H1 (cell line): ENCODE data around the gene CFAP298. TPM values are rescaled to one million over a fixed set of nuclear protein-coding genes. Genes with fewer than 3 reads are reported as not detected.

Experiments
- CTCF ChIA-PET: fragments of 300-600 bp; sonication (Branson Sonifier 250); formaldehyde crosslinking; loops from one replicate; lab custom pipeline; 2021; ENCODE audit not compliant: partially characterized antibody; lab: Charles Lee
- POLR2A ChIA-PET: fragments of 300-600 bp; sonication (Branson Sonifier 250); formaldehyde crosslinking; loops from one replicate; lab custom pipeline; 2021; ENCODE audit warnings: inconsistent platforms; ENCODE audit not compliant: partially characterized antibody; lab: Charles Lee
- DNase-seq, 2 experiments: peaks; one replicate each; pipeline versions ENCODE4 v3.0.0 to v3.0.0-alpha.2; 2010 to 2022; ENCODE audit warnings: low spot score in 2 of 2, low read depth in 1 of 2, mixed read lengths in 1 of 2
- FAIRE-seq: peaks from 2 replicates; lab custom pipeline; 2011; peaks lifted over from hg19 to GRCh38; lab: Jason Lieb, UNC
- H2AFZ ChIP-seq: 2 replicates; pipeline ENCODE4 v1.8.1; 2012; ENCODE audit warnings: low read length, inconsistent platforms
- H2AK5ac ChIP-seq: 2 replicates; pipeline ENCODE4 v1.6.1; 2013; ENCODE audit warnings: low read depth, low read length
- H2BK120ac ChIP-seq: replicated peaks from 2 replicates; pipeline ENCODE3; 2013; ENCODE audit warnings: low read depth, low read length, inconsistent platforms
- H2BK12ac ChIP-seq: 2 replicates; pipeline ENCODE4 v1.6.1; 2013; ENCODE audit warnings: low read depth, low read length
- H2BK15ac ChIP-seq: 2 replicates; pipeline ENCODE4 v1.6.1; 2013; ENCODE audit warnings: low read length
- H2BK20ac ChIP-seq: 2 replicates; pipeline ENCODE4 v1.6.1; 2013; ENCODE audit warnings: low read length
- H2BK5ac ChIP-seq: 2 replicates; pipeline ENCODE4 v1.6.1; 2013; ENCODE audit warnings: low read depth, low read length
- H3K14ac ChIP-seq: 2 replicates; pipeline ENCODE4 v1.6.1; 2013; ENCODE audit warnings: inconsistent platforms; ENCODE audit not compliant: insufficient read length
- H3K18ac ChIP-seq: 2 replicates; pipeline ENCODE4 v1.6.1; 2013; ENCODE audit warnings: low read length; ENCODE audit errors: extremely low read depth
- H3K23ac ChIP-seq: 2 replicates; pipeline ENCODE4 v1.6.1; 2013; ENCODE audit warnings: inconsistent platforms; ENCODE audit not compliant: insufficient read length
- H3K23me2 ChIP-seq: 2 replicates; pipeline ENCODE4 v1.6.1; 2013; ENCODE audit warnings: low read depth, low read length
- H3K27ac ChIP-seq: 2 replicates; pipeline ENCODE4 v1.6.1; 2011; ENCODE audit warnings: low read depth, low read length, inconsistent platforms
- H3K27me3 ChIP-seq, 4 experiments: replicated peaks in 1 of 4; 1 replicate in 1 of 4; 2 replicates in 3 of 4; pipeline versions ENCODE4 v1.6.1 to v1.8.1; 2011 to 2013; ENCODE audit warnings: low read length in 3 of 4, mild to moderate bottlenecking in 3 of 4, inconsistent platforms in 2 of 4, mixed read lengths in 2 of 4, moderate library complexity in 1 of 4; ENCODE audit not compliant: control insufficient read depth in 3 of 4, insufficient read depth in 3 of 4; ENCODE audit errors: extremely low read depth in 1 of 4
- H3K36me3 ChIP-seq, 4 experiments: 2 replicates each; pipeline versions ENCODE4 v1.6.1 to v1.8.1; 2011 to 2013; ENCODE audit warnings: mild to moderate bottlenecking in 4 of 4, low read length in 3 of 4, moderate library complexity in 2 of 4, control low read depth in 1 of 4, inconsistent platforms in 1 of 4; ENCODE audit not compliant: insufficient read depth in 4 of 4, control insufficient read depth in 2 of 4
- H3K4ac ChIP-seq: replicated peaks from 2 replicates; pipeline ENCODE3; 2013; ENCODE audit warnings: low read length, low read depth, mixed read lengths, inconsistent platforms; ENCODE audit not compliant: insufficient read length
- H3K4me1 ChIP-seq, 4 experiments: replicated peaks in 1 of 4; 1 replicate in 1 of 4; 2 replicates in 3 of 4; pipeline versions ENCODE4 v1.6.1 to v1.8.1; 2011 to 2013; ENCODE audit warnings: low read length in 3 of 4, inconsistent platforms in 2 of 4, mixed read lengths in 1 of 4; ENCODE audit not compliant: insufficient read depth in 4 of 4, control insufficient read depth in 3 of 4
- H3K4me2 ChIP-seq, 2 experiments: 2 replicates each; pipeline versions ENCODE4 v1.6.1 to v1.8.1; 2011 to 2013; ENCODE audit warnings: low read depth in 2 of 2, low read length in 2 of 2, control low read depth in 1 of 2, inconsistent platforms in 1 of 2, mild to moderate bottlenecking in 1 of 2; ENCODE audit not compliant: insufficient read depth in 1 of 2
- H3K4me3 ChIP-seq, 4 experiments: fragments of 200-600, 300-600 bp in 1 of 4; sonication (generic), shearing (Covaris generic), sonication (Bioruptor Twin) in 1 of 4; 2 replicates each; pipeline versions ENCODE4 v1.5.1 to v1.8.1; 2011 to 2016; ENCODE audit warnings: low read length in 4 of 4, low read depth in 3 of 4, control low read depth in 2 of 4, inconsistent platforms in 2 of 4, mild to moderate bottlenecking in 2 of 4, mixed read lengths in 1 of 4, moderate library complexity in 1 of 4; ENCODE audit not compliant: insufficient read depth in 2 of 4; ENCODE audit errors: extremely low read depth in 1 of 4
- H3K56ac ChIP-seq: replicated peaks from 2 replicates; pipeline ENCODE3; 2013; ENCODE audit warnings: low read depth, mild to moderate bottlenecking, mixed read lengths, low read length, inconsistent platforms; ENCODE audit not compliant: insufficient read length
- H3K79me1 ChIP-seq: 2 replicates; pipeline ENCODE4 v1.6.1; 2013; ENCODE audit warnings: low read depth, low read length, control low read depth
- H3K79me2 ChIP-seq, 2 experiments: 2 replicates each; pipeline versions ENCODE4 v1.6.1 to v1.8.1; 2012 to 2013; ENCODE audit warnings: low read length in 2 of 2, mild to moderate bottlenecking in 2 of 2, inconsistent platforms in 1 of 2; ENCODE audit not compliant: insufficient read depth in 2 of 2, control insufficient read depth in 1 of 2
- H3K9ac ChIP-seq, 4 experiments: replicated peaks in 1 of 4; 1 replicate in 1 of 4; 2 replicates in 3 of 4; pipeline versions ENCODE4 v1.6.1 to v1.8.1; 2011 to 2013; ENCODE audit warnings: low read depth in 3 of 4, low read length in 3 of 4, control low read depth in 2 of 4, mild to moderate bottlenecking in 2 of 4, moderate library complexity in 2 of 4, inconsistent platforms in 1 of 4; ENCODE audit errors: extremely low read depth in 1 of 4
- H3K9me3 ChIP-seq, 2 experiments: 2 replicates each; pipeline versions ENCODE4 v1.6.1 to v1.8.1; 2012 to 2013; ENCODE audit warnings: mild to moderate bottlenecking in 2 of 2, moderate library complexity in 2 of 2, control low read depth in 1 of 2, inconsistent platforms in 1 of 2, low read depth in 1 of 2, low read length in 1 of 2, mixed read lengths in 1 of 2; ENCODE audit not compliant: insufficient read depth in 2 of 2
- H4K20me1 ChIP-seq, 2 experiments: replicated peaks in 1 of 2; 2 replicates each; pipeline versions ENCODE3 to v1.8.1; 2011 to 2013; ENCODE audit warnings: inconsistent platforms in 2 of 2, low read length in 2 of 2, mild to moderate bottlenecking in 1 of 2; ENCODE audit not compliant: insufficient read depth in 2 of 2, control insufficient read depth in 1 of 2
- H4K5ac ChIP-seq: 2 replicates; pipeline ENCODE4 v1.6.1; 2013; ENCODE audit warnings: low read length, low read depth, mixed read lengths, inconsistent platforms; ENCODE audit not compliant: insufficient read length
- H4K8ac ChIP-seq: 2 replicates; pipeline ENCODE4 v1.8.0; 2013; ENCODE audit warnings: mild to moderate bottlenecking, moderate library complexity, low read length, inconsistent platforms; ENCODE audit not compliant: insufficient read depth; ENCODE audit errors: extremely low read depth
- H4K91ac ChIP-seq: replicated peaks from 2 replicates; pipeline ENCODE3; 2013; ENCODE audit warnings: low read length, mixed read lengths, inconsistent platforms; ENCODE audit not compliant: insufficient read length
- BACH1 ChIP-seq: IDR thresholded peaks from 2 replicates; pipeline ENCODE4 v1.6.1; 2012; ENCODE audit warnings: low read length, improper control_type of control experiment
- JUN ChIP-seq: IDR thresholded peaks from 2 replicates; pipeline ENCODE4 v1.6.1; 2011; ENCODE audit warnings: low read depth, mild to moderate bottlenecking, improper control_type of control experiment, low read length
- JUND ChIP-seq: IDR thresholded peaks from 2 replicates; pipeline ENCODE4 v1.6.1; 2011; ENCODE audit warnings: mild to moderate bottlenecking, improper control_type of control experiment, low read length
- MAFK ChIP-seq: IDR thresholded peaks from 2 replicates; pipeline ENCODE4 v1.6.1; 2012; ENCODE audit warnings: low read depth, mild to moderate bottlenecking, improper control_type of control experiment, low read length
- SAP30 ChIP-seq: fragments of 300-600 bp; sonication (generic); IDR thresholded peaks from 2 replicates; pipeline ENCODE4 v1.7.1; 2012; ENCODE audit warnings: low read length, moderate library complexity, mild to moderate bottlenecking, inconsistent platforms; ENCODE audit not compliant: insufficient read depth, insufficient replicate concordance
- SIN3A ChIP-seq, 2 experiments: IDR thresholded peaks in 1 of 2; conservative IDR thresholded peaks in 1 of 2; 2 replicates each; pipeline ENCODE4 v1.6.1; 2011 to 2012; ENCODE audit warnings: low read length in 2 of 2, improper control_type of control experiment in 1 of 2, low read depth in 1 of 2, mild to moderate bottlenecking in 1 of 2
- SP2 ChIP-seq: IDR thresholded peaks from 2 replicates; pipeline ENCODE4 v1.6.1; 2012; ENCODE audit warnings: mild to moderate bottlenecking, low read length, inconsistent platforms
- TAF1 ChIP-seq: IDR thresholded peaks from 2 replicates; pipeline ENCODE4 v1.6.1; 2011; ENCODE audit warnings: mild to moderate bottlenecking, low read depth, low read length
- TBP ChIP-seq: IDR thresholded peaks from 2 replicates; pipeline ENCODE4 v1.6.1; 2011; ENCODE audit warnings: low read depth, low read length, improper control_type of control experiment
- TCF12 ChIP-seq: IDR thresholded peaks from 2 replicates; pipeline ENCODE4 v1.6.1; 2011; ENCODE audit warnings: low read depth, mild to moderate bottlenecking, low read length
- YY1 ChIP-seq: IDR thresholded peaks from 2 replicates; pipeline ENCODE4 v1.6.1; 2011; ENCODE audit warnings: low read depth, mild to moderate bottlenecking, low read length
- WGBS, 2 experiments: shearing (Covaris generic) in 1 of 2; methylation state at CpG; one replicate each; pipeline versions ENCODE4 v1.1.6 to v1.1.7; 2013 to 2015; ENCODE audit warnings: low lambda C conversion rate in 2 of 2, mixed read lengths in 2 of 2, inconsistent platforms in 1 of 2, low coverage in 1 of 2, missing lambda C conversion rate in 1 of 2; ENCODE audit not compliant: insufficient replicate concordance in 2 of 2, insufficient coverage in 1 of 2, insufficient read length in 1 of 2; ENCODE audit errors: extremely low coverage in 1 of 2, missing lambda C conversion rate in 1 of 2; 5-methylcytosine and 5-hydroxymethylcytosine counted together
- polyA plus RNA-seq, 7 experiments: library from polyadenylated mRNA; depleted of rRNA in 3 of 7; stranded (reverse) in 5 of 7; unstranded in 2 of 7; fragments of >200 nt in 5 of 7; fragments of 200-250 nt in 2 of 7; gene quantifications; 1 replicate in 5 of 7; 2 replicates in 1 of 7; 4 replicates in 1 of 7; pipeline versions ENCODE4 v1.2.1 to v1.2.3, GENCODE V29; 2011 to 2013; ENCODE audit warnings: missing spikeins in 2 of 7, mixed read lengths in 2 of 7
- total RNA-seq: library from RNA; stranded (reverse); fragmentation: NEBNext Ultra II Directional; extraction: Animal tissue kit (Norgen Biotek cat#: 25700); gene quantifications from 2 replicates; pipeline ENCODE4 v1.2.1, GENCODE V29; 2021

Gene CFAP298
- total and polyA plus RNA-seq, 2 of the 8 experiments (the other 6 are each of a cell fraction or from before 2014, with no cell fraction given): 43.0 to 68.1 TPM

GRCh38 chr21:32587120-32587519 is 25.1 kb downstream of the CFAP298 start:
- Histone ChIP-seq H2BK20ac (no peak overlapping the region), H3K23ac (no peak overlapping the region), H3K36me3 (no peaks in the 10 kb centered on the region), H3K4ac (no peak overlapping the region), H3K4me2 (no peak overlapping the region), H2BK12ac (no peak overlapping the region), H3K9ac (no peak overlapping the region), H3K4me1 (0 out of 7 replicates have a peak, but pooled peaks cover 0 to 2% (median 0%) of the 10 kb centered on the region in 4 experiments), H3K79me2 (no peaks in the 10 kb centered on the region), H3K27ac (no peak overlapping the region), H2AK5ac (no peak overlapping the region), H4K91ac (no peak overlapping the region), H4K8ac (no peak overlapping the region), H3K23me2 (peaks cover 9% of the 10 kb centered on the region; the same call in 1 of the 2 replicates), H2BK5ac (no peak overlapping the region; the same call in 1 of the 2 replicates), H3K18ac (no peak overlapping the region), H3K14ac (no peak overlapping the region), H4K5ac (no peak overlapping the region), H3K56ac (no peak overlapping the region), H2BK120ac (no peak overlapping the region), H3K9me3 (no peaks in the 10 kb centered on the region), H3K4me3 (no peak overlapping the region), H3K79me1 (no peaks in the 10 kb centered on the region), H4K20me1 (no peaks in the 10 kb centered on the region), H2AFZ (no peak overlapping the region), H3K27me3 (no peaks in the 10 kb centered on the region; a peak in 1 of 7 replicates), H2BK15ac (no peak overlapping the region)
- no peak for FAIRE-seq
- DNase-seq: no peak
- 94% methylated on average over 13 of the region's 13 CpGs; no CpG with 5 or more reads in 1 of the 2 experiments for WGBS, 2 experiments
- no peak for TF ChIP-seq TBP
- TF ChIP-seq SAP30: no peak
- no peak for TF ChIP-seq TCF12
- no peak for TF ChIP-seq MAFK
- TF ChIP-seq YY1: no peak
- no peak for TF ChIP-seq BACH1
- no peak for TF ChIP-seq SP2
- TF ChIP-seq SIN3A (conservative IDR thresholded peaks at IDR 0.05 in 1 of 2, IDR thresholded peaks at IDR 0.05 in 1 of 2; ENCODE audit: low read depth in 1 of 2, low read length in 2 of 2): no peak
- no peak for TF ChIP-seq JUND
- no peak for TF ChIP-seq TAF1
- no peak for TF ChIP-seq JUN
- CTCF ChIA-PET: interaction anchor here (1.0 to 6.0 kb wide), 7 partner anchors 9 to 328 kb away, joined by 3 to 41 read pairs (median 5); no protein-coding TSS in a partner anchor
- POLR2A ChIA-PET: interaction anchor here (1.8 kb wide), 1 partner anchor 12 kb away, joined by 6 read pairs; no protein-coding TSS in a partner anchor
